Activated CD4-positive, alpha-beta T cell treated with anti-CD3 and anti-CD28 coated beads, Interleukin-2, Interleukin-4, amounts not matched to agents 100 ng/mL and 50 ng/mL, durations not matched to agents 16 hours and 8 hours (primary cell): ENCODE data around the gene PITX2.

Source experiments
- DNase-seq: peaks from one replicate; pipeline ENCODE4 v3.0.0-alpha.2; 2020; ENCODE audit warnings: low spot score

The PITX2 gene

DNA sequence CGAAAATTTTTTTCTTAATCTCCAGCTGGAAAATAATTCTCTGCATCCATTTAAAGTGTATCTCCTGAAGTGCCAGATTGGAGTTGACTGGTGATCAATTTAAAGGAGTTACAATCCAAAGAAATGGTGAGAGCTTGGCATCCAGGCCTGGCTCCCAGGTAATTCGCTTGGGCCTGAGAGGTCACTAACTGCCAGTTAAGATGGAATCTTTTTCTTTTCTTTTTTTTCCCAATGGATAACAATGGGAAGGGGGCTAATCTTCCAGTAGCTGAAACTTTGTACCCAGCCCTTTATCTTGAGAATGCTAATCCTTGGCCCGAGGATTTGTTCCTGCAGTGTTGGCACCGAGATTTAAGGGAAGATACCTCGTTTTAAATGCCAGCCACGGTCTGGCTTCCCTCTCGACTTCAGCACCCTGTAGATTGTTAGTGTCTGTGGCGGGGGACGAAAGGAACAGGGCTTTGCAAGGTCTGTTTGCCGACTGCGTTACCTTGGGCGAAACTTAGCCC is 13.3 kb upstream of the PITX2 start:
- no peak for DNase-seq

DNA sequence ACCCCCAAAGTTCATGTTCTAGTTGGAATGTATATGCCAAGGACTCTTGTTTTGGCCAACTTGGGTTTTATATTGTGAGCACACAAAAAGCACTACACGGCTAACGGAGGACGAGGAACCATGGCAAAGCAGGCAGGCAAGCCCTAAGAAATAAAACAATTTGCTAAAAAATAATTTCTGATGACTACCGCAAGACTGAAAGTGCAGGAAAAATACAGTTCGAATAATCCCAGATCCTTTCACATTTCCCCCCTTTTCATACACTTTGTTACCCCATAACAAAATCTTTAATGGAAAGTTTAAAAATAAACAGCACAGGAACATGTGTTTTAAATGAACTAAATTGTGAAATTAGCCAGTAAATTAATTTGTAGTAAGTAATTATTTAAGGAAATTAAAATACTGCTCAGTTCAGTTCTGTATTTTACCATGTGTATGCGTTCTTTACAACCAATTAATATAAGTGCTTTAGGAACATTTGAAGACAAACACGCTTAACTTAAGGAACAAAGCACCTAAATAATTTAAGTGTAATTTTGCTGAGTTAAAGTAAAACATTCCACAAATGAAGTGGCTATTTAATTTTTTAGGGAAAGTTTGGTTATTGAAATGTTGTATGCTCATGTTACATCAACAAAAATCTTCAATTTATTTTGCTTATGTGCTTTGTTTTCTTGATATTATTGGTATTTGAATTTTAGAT is 12.4 kb upstream of the PITX2 start:
- DNase-seq, result no peak

- DNase-seq, result no peak
Observed at GRCh38 chr4:110634350-110635162, 11.7 kb upstream of the PITX2 start.

GRCh38 chr4:110633358-110634341 is 10.8 kb upstream of the PITX2 start:
- no peak for DNase-seq

DNA sequence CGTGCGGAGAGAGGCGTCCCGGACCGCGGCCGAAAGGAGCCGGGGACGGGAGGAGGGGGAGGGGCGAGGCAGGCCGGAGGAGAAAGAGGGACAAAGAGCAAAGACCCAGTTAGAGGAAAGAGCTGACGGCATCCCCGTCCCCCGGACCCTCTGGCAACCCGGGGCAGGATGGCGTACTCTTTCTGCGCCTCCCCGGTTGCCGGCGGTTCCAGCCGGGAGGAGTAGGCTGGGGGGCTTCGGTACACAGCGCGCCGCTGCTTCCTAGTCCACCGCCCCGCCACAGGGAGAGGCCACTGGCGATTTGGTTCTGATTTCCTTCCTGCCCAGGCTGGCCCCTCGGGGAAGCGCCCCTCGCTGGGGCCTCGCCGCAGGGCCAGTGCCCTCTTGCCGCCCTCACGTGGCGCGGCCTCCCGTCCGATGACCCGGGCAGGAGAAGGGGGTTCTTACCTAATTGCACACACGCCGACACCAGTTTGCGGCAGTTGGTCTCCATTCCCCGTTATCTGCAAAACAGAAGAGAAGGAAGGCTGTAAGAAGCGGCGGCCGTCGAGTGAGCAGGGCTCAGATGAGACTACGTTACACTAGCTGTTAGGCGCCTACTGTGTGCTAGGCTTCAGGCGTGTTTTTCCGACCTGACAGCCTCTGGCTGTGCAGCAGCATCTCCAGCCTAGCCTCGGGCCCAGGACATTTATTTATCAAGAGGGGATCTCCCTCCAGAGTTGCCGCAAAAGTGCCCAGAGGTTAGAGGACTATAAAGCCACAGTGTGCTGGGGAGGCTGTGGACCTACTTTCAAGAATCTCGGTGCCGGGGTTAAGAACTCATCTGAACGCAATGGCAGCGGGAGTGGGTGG is 9.9 kb upstream of the PITX2 start:
- no peak for DNase-seq

- DNase-seq, result peak; percentile 56
Observed at GRCh38 chr4:110631584-110632505, 9.0 kb upstream of the PITX2 start.

- no peak for DNase-seq
Observed at GRCh38 chr4:110630688-110631402, 8.0 kb upstream of the PITX2 start.

DNA sequence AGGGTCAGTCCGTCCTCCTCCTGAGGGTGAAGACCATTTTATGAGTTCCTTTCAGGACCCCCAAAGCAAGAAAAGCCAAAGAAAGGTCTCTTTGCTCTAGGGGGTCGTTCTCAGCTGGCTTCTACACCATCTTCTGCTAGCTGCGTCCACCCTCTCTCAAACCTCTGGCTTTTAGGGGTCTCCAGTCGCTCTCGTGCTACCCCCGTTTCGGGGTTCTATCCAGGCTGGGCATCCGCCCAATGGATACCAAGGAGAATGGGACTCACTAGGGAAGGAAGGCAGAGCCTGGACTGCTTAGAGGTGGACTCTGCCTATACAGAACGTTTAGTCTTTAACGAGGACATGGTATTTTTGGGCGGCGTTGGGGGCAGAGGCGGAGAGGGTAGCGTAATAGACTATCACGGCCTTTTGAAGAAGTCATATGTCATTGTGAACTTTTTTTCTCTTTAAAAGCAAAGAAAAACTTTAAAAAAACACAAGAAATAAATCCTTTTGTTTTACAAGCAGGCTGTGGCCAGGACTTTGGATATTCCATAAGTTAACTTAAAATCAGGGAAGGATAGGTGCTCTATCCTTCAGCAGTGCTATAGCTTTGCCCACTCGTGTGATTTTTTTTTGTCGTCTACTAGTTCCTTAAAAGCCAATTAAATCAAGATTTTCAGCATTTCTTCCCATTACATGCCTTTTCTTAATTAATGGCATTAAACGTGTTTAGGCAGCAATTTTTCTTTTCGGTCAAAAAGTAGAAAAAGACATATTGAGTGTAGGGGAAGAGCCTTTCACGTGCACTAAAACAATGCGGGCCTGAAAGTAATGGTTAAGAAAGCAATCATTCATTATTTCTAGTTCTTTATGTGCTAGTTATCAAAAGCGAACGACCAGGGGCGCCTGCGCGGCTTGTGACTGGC is 7.2 kb upstream of the PITX2 start:
- DNase-seq, result no peak

GRCh38 chr4:110629214-110629754 is 6.4 kb upstream of the PITX2 start:
- DNase-seq, result no peak

DNA sequence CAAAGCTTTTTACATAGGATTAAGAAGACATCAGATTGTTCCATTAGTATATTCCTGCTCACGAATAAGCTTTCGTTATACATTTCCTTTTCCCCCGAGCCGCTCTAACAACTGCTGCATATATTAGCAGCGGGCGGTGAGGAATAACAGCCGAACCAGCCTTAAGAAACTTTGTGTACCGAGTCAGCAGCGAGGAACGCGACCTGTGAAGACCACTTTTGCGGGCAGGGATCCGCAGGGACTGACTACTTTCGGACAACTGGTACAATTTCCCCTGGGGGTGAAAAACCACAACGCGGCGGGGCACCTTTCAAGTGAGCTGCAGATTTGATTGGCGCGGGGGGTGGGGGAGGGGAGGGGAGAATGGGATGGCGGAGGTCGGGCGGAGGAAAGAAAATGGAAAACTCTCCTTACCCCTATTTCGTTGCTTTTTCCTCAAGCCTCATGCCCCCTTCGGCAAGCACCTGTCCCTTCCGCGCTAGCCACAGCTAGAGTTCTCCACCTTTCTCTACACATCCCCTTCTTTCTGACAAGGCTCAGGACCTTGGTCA is 5.9 kb upstream of the PITX2 start:
- DNase-seq, result no peak

- no peak for DNase-seq
Observed at GRCh38 chr4:110627977-110628662, 5.2 kb upstream of the PITX2 start.

DNA sequence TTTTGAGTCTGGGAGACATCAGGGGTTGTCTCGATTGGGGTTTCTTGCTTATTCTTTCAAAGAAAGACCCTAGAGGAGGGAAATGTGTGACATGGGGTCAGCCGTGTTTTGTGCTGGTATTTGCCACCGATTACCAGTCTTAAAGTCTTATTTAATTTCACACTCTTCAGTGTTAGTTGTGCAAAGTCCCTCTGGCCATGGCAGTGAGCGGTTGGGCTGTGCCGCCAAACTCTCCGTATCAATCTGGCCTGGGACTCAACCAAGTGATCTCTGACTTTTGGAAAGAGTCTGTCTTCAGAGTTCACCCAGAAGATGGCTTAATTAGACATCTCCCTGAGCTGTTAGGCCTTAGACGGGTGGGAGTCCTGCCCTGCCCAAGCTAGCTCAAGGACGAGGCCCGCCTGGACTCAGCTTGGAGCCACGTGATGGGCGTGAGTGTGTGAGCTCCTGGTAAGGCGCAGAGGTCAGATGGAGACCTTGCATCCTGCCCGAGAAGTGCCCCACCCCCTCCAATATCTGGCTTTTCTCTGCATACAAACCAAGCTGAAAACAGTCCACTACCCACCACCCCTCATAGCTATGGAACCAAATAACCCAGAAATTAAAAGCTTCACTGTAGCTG is 3.8 kb upstream of the PITX2 start:
- no peak for DNase-seq

DNA sequence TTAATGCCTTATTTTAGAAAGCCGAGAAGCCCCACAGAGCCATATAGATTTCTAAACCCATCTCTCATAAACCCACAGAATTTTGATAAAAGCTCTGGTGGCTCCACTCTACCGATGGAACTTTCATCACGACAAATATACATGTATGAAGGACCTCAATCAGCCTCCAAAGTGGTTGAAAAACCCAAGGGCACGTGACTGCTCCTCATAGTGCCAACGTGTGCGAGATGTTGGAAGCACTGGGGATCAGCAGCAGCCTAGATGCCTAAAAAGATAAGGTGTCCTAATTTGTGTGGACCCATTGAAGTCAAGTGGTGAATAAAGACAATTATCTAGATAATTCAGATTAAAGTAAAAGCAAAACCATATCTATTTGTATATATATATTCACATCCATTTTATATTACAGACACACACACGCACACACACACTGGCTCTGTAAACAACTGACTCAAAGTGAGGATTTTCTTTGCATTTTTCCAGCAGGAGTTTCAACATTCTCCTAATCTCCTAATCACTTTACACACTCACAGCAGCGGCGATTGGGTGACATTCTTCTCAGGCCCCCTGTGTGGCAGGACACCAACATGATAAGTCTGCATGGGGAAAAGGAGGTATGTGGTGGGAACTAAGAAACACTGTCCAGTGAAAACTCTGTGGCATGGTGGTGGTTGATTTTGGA is 2.8 kb upstream of the PITX2 start:
- DNase-seq, result no peak

DNA sequence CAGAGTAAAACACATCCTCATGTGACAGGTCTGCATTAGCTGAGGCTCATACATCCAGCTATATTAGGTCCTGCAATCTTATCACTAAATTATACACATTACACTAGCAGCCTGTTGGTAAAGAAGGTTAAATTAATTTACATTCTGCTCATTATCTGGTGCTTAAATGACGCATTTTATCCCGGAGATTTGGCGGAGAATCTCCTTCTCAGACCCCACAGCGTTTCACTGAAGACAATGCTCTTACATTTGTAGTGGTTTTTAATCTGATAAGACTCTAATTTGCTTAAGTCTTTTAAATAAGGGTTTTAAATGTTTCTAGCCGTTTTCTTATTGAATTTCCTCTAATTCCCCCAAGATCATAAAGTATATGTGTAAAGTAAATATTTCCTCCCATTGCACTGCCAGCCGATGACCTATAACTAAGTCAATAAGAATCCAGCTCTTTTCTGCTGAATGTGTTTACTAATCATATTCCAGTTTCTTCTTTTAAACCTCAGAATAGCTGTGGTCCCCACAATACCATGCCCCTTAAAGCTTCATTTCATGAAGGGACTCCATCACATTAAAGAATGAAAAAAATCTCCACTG is 2.1 kb upstream of the PITX2 start:
- DNase-seq, result no peak

- no peak for DNase-seq
Observed at GRCh38 chr4:110624398-110624780, 1.5 kb upstream of the PITX2 start.
